Middle frontal gyrus (tissue), 1 donor: ENCODE measurements around the gene GPR62.
"Not testable (repeated sequence)": the region's sequence is repeated elsewhere in the genome, so short reads cannot be mapped to it uniquely, and the experiment has no call there.

ENCODE experiments used
- DNase-seq: peaks from one replicate; pipeline ENCODE4 v3.0.0-alpha.2; 2015; ENCODE audit warnings: low spot score; ENCODE audit errors: extremely low spot score

The GPR62 gene

GRCh38 chr3:51988286-51989146 lies 33.3 kb downstream of the GPR62 start:
- no peak for DNase-seq

- not testable (repeated sequence) for DNase-seq
Observed at GRCh38 chr3:51990501-51990971, 35.4 kb downstream of the GPR62 start.

- no peak for DNase-seq
Observed at GRCh38 chr3:51992017-51992682, 37.0 kb downstream of the GPR62 start.

GRCh38 chr3:51993657-51994056 lies 38.5 kb downstream of the GPR62 start:
- DNase-seq = not testable (repeated sequence)

GRCh38 chr3:51994530-51994929 lies 39.3 kb downstream of the GPR62 start:
- DNase-seq = no peak

- peak; percentile 89 for DNase-seq
Observed at GRCh38 chr3:51995346-51996163, 40.4 kb downstream of the GPR62 start, which contains the start of gene RPL29. TSS of gene RPL29 (minus strand) at chr3:51995895. CDS start at chr3:51995461, 434 bp downstream.

GRCh38 chr3:51997172-51997571 lies 42.0 kb downstream of the GPR62 start:
- no peak for DNase-seq

GRCh38 chr3:51997935-51998596 lies 42.9 kb downstream of the GPR62 start:
- DNase-seq = no peak

GRCh38 chr3:51998774-51999173 lies 43.6 kb downstream of the GPR62 start:
- no peak for DNase-seq

- no peak for DNase-seq
Observed at GRCh38 chr3:51999846-52000245, 44.7 kb downstream of the GPR62 start.

- no peak for DNase-seq
Observed at GRCh38 chr3:52001443-52001974, 46.3 kb downstream of the GPR62 start.

GRCh38 chr3:52002748-52003147 lies 47.6 kb downstream of the GPR62 start:
- DNase-seq = no peak

- DNase-seq = no peak
Observed at GRCh38 chr3:52004163-52004787, 49.1 kb downstream of the GPR62 start.

- no peak for DNase-seq
Observed at GRCh38 chr3:52004906-52005395, 49.8 kb downstream of the GPR62 start.

- peak; percentile 36 for DNase-seq
Observed at GRCh38 chr3:52005571-52005986, 50.4 kb downstream of the GPR62 start.

- no peak for DNase-seq
Observed at GRCh38 chr3:52006017-52006819, 51.0 kb downstream of the GPR62 start.

- DNase-seq = no peak
Observed at GRCh38 chr3:52006820-52007133, 51.6 kb downstream of the GPR62 start.
